KOPT-K1 (cell line): ENCODE measurements around the gene XRCC4.
"Not testable (repeated sequence)": the region's sequence is repeated elsewhere in the genome, so short reads cannot be mapped to it uniquely, and the experiment has no call there.

Source experiments
- H3K27ac ChIP-seq: fragments of 200-600 bp; sonication (generic); 2 replicates; pipeline ENCODE4 v1.5.1; 2016; ENCODE audit warnings: antibody characterized with exemption, mild to moderate bottlenecking, low read depth, low read length; ENCODE audit not compliant: poor library complexity, severe bottlenecking
- H3K36me3 ChIP-seq: fragments of 200-600 bp; sonication (generic); 2 replicates; pipeline ENCODE4 v1.5.1; 2017; ENCODE audit warnings: antibody characterized with exemption, mild to moderate bottlenecking, low read length, moderate library complexity; ENCODE audit not compliant: insufficient read depth
- H3K9me3 ChIP-seq: fragments of 200-600 bp; sonication (generic); 2 replicates; pipeline ENCODE4 v1.5.1; 2017; ENCODE audit warnings: antibody characterized with exemption, low read length, mild to moderate bottlenecking; ENCODE audit not compliant: insufficient read depth, poor library complexity, severe bottlenecking

Gene XRCC4

DNA sequence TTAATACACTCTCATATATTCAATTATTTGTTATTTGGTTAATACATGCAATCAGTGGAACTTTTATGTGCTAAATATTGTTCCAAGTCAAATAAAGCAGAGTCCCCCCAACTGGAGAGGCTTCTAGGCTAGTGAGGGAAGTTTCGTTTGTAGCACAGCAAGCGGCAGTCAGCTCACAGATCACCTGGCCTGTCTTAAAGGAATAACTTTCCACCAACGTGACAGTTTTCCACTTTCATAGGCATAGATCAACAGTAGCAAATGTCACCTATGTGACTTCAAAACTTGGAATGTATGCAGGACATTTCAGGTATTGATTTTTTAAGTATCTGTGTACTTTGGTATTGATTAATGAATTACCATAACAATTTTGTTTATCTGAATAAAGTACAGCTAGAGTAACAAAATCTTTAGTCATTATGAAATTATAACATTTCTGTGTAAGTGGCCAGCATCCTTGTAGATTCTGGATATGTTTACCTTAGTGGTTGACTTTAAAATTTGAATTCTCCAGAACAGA, 264.5 kb downstream of the XRCC4 start:
- no peaks in the 10 kb centered on the region for H3K36me3 ChIP-seq

GRCh38 chr5:83342465-83342864, 265.1 kb downstream of the XRCC4 start:
- Histone ChIP-seq H3K9me3 (peaks cover 5% of the 10 kb centered on the region), H3K27ac (no peak overlapping the region), H3K36me3 (no peaks in the 10 kb centered on the region)

More for the DNA sequence above, 264.5 kb downstream of the XRCC4 start:
- no peaks in the 10 kb centered on the region for H3K9me3 ChIP-seq
- H3K27ac ChIP-seq, result no peak overlapping the region

DNA sequence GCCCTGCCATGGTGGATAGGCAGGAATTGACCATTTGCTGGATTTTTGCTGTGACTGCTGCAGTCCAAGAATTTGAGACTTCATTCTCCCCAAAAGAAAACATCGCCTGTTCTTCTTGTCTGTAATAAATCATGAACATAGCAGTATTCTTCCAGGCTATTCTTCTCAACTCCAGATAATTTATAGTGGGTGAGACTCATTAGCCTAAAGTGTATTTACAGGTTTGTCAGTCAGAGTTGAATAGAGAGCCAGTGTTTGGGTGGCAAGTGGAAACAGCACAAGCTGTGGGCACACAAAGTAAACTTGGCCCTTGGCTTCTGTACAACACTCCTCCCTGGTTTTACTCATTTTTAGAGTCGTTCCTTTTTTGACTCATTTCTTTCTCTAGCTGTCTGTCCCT, 266.0 kb downstream of the XRCC4 start:
- H3K36me3 ChIP-seq, result no peaks in the 10 kb centered on the region
- no peak overlapping the region for H3K27ac ChIP-seq
- H3K9me3 ChIP-seq, result peaks cover 14% of the 10 kb centered on the region

- no peak overlapping the region for H3K27ac ChIP-seq
- H3K9me3 ChIP-seq, result peaks cover 33% of the 10 kb centered on the region
- H3K36me3 ChIP-seq, result no peaks in the 10 kb centered on the region
These were observed 268.1 kb downstream of the XRCC4 start for GRCh38 chr5:83345423-83345822.

DNA sequence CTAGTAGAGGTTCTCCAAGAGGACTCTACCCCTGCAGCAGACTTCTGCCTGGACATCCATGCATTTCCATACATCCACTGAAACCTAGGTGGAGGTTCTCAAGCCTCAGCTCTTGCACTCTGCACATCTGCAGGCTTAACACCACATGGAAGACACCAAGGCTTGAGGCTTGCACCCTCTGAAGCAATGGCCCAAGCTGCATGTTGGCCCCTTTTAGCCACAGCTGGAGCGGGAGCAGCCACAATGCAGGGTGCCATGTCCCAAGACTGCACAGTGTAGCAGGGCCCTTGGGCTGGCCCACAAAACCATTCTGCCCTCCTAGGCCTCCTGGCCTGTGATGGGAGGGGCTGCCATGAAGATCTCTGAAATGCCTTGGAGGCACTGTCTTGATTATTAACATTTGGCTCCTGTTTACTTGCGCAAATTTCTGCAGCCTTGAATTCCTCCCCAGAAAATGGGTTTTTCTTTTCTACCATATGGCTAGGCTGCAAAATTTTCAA, 271.0 kb downstream of the XRCC4 start:
- H3K36me3 ChIP-seq, result no peaks in the 10 kb centered on the region
- no peak overlapping the region for H3K27ac ChIP-seq
- H3K9me3 ChIP-seq, result peaks cover 41% of the 10 kb centered on the region

DNA sequence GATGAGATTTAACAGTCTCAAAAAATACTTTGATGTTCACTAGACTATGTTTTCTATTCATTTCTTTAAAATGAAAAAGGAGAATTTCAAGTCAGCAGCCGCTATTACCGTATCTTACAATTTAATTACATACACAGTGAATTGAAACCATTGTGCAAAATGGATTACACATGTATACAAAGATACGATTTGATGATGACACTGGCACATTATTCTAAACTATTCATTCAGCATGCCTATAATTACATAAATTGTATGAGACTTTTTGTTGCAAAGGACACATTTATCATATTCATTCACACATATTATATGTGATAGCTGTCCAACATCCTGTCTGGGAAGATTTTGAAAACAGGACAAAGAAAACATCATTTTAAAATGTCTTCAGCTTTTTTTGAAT, 275.9 kb downstream of the XRCC4 start:
- H3K36me3 ChIP-seq, result no peaks in the 10 kb centered on the region
- peaks cover 28% of the 10 kb centered on the region for H3K9me3 ChIP-seq

DNA sequence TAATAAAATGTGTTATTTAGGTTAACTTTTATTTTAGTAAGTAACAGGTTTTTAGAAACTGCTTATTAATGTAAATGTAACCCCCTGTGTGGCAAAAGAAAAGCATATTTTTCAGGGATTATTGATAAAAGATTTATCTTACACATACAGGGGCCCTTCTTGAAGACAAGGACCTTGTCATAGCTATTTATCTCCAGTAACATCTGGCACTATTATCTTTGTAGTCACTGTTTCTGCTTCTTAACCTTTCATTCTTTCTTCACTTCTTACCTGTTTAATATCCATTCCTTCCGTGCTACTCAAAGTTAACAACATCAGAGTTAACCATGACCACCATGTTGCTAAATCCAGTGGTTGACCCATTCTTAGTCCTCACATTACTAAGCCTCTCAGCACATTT, 276.4 kb downstream of the XRCC4 start:
- peaks cover 23% of the 10 kb centered on the region for H3K9me3 ChIP-seq
- H3K27ac ChIP-seq, result no peak overlapping the region
- H3K36me3 ChIP-seq, result no peaks in the 10 kb centered on the region

More for the DNA sequence above, 275.9 kb downstream of the XRCC4 start:
- H3K27ac ChIP-seq, result no peak overlapping the region

DNA sequence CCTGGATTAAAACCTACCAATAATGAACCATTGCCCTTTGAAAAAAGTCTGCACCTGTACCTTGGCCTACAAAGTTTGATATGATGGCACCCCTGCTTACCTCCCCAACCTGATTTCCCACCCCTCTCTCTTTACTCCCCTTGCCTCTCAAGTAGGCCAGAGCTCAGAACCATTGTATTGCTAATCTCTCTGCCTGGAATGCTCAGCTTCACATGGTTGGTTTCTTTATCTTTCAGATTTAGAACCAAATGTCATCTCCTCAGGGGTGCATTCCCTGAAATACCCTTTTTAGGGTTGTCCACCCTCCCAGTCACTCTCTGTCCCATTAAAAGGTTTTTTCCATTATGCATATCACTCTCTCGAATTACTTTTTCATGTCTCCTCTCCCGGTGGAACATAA, 277.6 kb downstream of the XRCC4 start:
- no peak overlapping the region for H3K27ac ChIP-seq

DNA sequence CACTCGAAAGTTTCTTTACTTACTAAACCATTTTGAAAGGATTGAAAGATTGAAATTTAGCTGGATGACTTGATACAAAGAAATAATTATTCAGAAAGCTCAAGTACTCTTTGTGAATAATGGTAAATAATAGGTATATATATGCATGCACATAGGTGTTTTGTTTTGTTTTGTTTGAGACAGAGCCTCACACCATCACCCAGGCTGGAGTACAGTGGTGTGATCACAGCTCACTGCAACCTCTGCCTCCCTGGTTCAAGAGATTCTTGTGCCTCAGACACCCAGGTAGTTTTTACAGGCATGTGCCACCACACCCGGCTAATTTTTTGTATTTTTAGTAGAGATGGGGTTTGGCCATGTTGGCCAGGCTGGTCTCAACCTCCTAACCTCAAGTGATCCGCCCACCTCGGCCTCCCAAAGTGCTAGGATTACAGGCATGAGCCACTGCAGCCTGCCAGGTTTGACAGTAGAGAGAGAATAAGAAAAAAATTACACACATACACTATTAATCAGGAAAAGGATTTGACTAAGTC, 278.2 kb downstream of the XRCC4 start:
- H3K27ac ChIP-seq, H3K9me3 ChIP-seq, H3K36me3 ChIP-seq: not testable (repeated sequence)

More for the DNA sequence above, 277.6 kb downstream of the XRCC4 start:
- Histone ChIP-seq H3K36me3 (no peaks in the 10 kb centered on the region), H3K9me3 (peaks cover 13% of the 10 kb centered on the region)

- Histone ChIP-seq H3K27ac (no peak overlapping the region), H3K36me3 (no peaks in the 10 kb centered on the region), H3K9me3 (no peaks in the 10 kb centered on the region)
These were observed 280.4 kb downstream of the XRCC4 start for GRCh38 chr5:83357621-83358231.

- no peaks in the 10 kb centered on the region for H3K36me3 ChIP-seq
- no peak overlapping the region for H3K27ac ChIP-seq
- no peaks in the 10 kb centered on the region for H3K9me3 ChIP-seq
These were observed 283.2 kb downstream of the XRCC4 start for GRCh38 chr5:83360573-83360972.

DNA sequence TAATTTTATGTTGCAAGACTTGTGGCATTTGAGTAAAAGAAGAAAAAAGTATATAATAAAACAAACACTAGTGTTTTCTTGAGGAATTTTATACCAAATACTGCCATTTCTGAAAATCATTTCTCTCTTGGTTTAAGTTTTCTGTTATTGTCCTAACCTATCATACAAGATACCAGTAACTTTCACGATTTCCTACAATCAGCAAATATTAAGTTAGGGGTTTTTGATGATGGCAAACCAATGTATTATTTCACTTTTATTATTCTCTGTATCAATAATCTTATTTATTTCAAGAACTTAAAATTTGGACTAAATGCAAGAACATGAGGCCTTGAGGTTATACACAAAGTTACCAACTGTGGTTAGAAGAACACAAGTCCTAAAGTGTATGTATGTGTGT, 285.2 kb downstream of the XRCC4 start:
- H3K9me3 ChIP-seq, result no peaks in the 10 kb centered on the region
- H3K27ac ChIP-seq, result no peak overlapping the region
- H3K36me3 ChIP-seq, result no peaks in the 10 kb centered on the region

DNA sequence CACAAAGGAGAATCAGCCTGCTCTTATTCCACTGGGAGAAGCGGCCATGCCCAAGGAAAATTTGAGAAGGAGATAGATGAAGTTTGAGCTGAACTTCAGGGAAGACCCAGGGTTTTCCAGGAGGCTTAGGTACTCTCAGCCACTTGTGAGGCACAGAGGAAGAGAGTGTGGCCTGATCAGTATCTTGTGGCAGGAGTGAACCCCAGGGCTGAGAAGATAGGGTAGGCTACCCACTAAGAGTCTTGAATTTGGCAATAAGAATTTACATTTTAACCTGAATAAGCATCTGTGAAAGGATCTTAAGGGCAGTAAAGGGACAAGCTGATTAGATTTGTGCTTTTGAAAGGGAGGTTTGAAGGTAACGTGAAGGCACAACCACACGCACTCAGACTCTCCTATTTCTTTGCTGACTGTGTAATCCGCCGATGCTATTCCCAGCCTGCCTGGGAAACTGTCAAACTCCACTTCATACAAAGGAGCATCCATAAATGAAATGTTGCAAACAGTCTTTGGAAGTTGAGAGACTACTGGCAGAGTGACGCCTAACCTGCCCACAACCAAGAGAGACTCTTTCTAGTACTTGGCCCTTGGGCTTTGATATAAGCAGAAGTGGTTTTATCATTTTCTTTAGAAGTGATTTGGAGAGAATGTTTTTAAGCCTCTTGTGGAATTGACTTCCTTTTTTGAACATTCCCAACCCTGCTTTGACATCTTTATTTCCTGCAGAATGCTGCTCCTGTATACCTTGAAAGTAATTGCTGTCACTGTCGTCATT, 286.0 kb downstream of the XRCC4 start:
- Histone ChIP-seq H3K36me3 (no peaks in the 10 kb centered on the region), H3K27ac (no peak overlapping the region), H3K9me3 (no peaks in the 10 kb centered on the region)

DNA sequence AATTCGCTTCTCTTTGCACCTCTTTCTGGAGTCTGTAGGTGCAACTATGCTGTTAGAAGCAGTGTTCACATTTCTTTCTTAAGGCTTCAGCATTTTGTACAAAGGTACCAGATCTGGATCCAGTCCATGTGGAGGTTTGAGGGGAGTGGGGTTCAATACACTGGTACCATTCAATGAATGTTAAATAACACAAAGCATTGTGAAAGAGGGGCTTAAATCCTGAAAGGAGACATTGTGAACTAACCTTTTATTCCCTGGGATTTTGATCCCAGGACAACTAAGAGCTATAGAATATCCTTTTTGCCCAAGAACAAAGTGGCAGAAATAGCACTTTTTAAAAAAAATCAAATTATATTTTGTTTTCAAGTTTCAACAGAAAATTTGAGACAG, 286.5 kb downstream of the XRCC4 start:
- Histone ChIP-seq H3K36me3 (no peaks in the 10 kb centered on the region), H3K9me3 (no peaks in the 10 kb centered on the region), H3K27ac (no peak overlapping the region)
